Measurements from ENCODE around the gene CD209. TPM values are rescaled to one million over a fixed set of nuclear protein-coding genes. Genes with fewer than 3 reads are reported as not detected.

CD209 gene
- total and polyA plus RNA-seq, 2 of the 8 experiments (the other 6 are each of a cell fraction or from before 2014, with no cell fraction given) = 0.05 to 0.22 TPM

- Histone ChIP-seq H3K9me3 (ENCODE audit: insufficient read depth in 2 of 2, low read depth in 1 of 2, low read length in 1 of 2) (no peaks in the 10 kb centered on the region; a peak in 1 of 4 replicates), H4K20me1 (replicated peaks in 1 of 2; ENCODE audit: control insufficient read depth in 1 of 2, insufficient read depth in 2 of 2, low read length in 2 of 2) (no peaks in the 10 kb centered on the region), H4K8ac (ENCODE audit: extremely low read depth, insufficient read depth, low read length) (no peak overlapping the region), H3K36me3 (ENCODE audit: control insufficient read depth in 2 of 4, insufficient read depth in 4 of 4, low read length in 3 of 4) (no peaks in the 10 kb centered on the region), H3K27me3 (replicated peaks in 1 of 4; ENCODE audit: control insufficient read depth in 3 of 4, extremely low read depth in 1 of 4, insufficient read depth in 3 of 4, low read length in 3 of 4) (peaks cover 0 to 2% (median 0%) of the 10 kb centered on the region in 4 experiments; a peak in 1 of 7 replicates), H3K14ac (ENCODE audit: insufficient read length) (no peak overlapping the region), H2BK120ac (replicated peaks; ENCODE audit: low read depth, low read length) (no peak overlapping the region), H3K4ac (replicated peaks; ENCODE audit: insufficient read length, low read depth, low read length) (no peak overlapping the region), H3K23ac (ENCODE audit: insufficient read length) (no peak overlapping the region), H3K18ac (ENCODE audit: extremely low read depth, low read length) (no peak overlapping the region), H3K4me2 (ENCODE audit: insufficient read depth in 1 of 2, low read depth in 2 of 2, low read length in 2 of 2) (no peak overlapping the region), H3K9ac (replicated peaks in 1 of 4; ENCODE audit: extremely low read depth in 1 of 4, low read depth in 3 of 4, low read length in 3 of 4) (no peak overlapping the region), H3K56ac (replicated peaks; ENCODE audit: insufficient read length, low read depth, low read length) (no peak overlapping the region), H4K5ac (ENCODE audit: insufficient read length, low read depth, low read length) (no peak overlapping the region), H3K4me3 (ENCODE audit: extremely low read depth in 1 of 4, insufficient read depth in 2 of 4, low read depth in 3 of 4, low read length in 4 of 4) (no peak overlapping the region), H3K27ac (ENCODE audit: low read depth, low read length) (no peak overlapping the region), H2AK5ac (ENCODE audit: low read depth, low read length) (no peak overlapping the region), H2BK12ac (ENCODE audit: low read depth, low read length) (no peak overlapping the region), H4K91ac (replicated peaks; ENCODE audit: insufficient read length, low read length) (no peak overlapping the region), H3K23me2 (ENCODE audit: low read depth, low read length) (no peaks in the 10 kb centered on the region), H3K4me1 (replicated peaks in 1 of 4; ENCODE audit: control insufficient read depth in 3 of 4, insufficient read depth in 4 of 4, low read length in 3 of 4) (peaks cover 1 to 7% (median 4%) of the 10 kb centered on the region in 4 experiments; a peak in 6 of 7 replicates), H2BK20ac (ENCODE audit: low read length) (no peak overlapping the region), H2AFZ (ENCODE audit: low read length) (no peak overlapping the region), H3K79me1 (ENCODE audit: low read depth, low read length) (no peaks in the 10 kb centered on the region), H2BK15ac (ENCODE audit: low read length) (no peak overlapping the region), H3K79me2 (ENCODE audit: control insufficient read depth in 1 of 2, insufficient read depth in 2 of 2, low read length in 2 of 2) (no peaks in the 10 kb centered on the region), H2BK5ac (ENCODE audit: low read depth, low read length) (no peak overlapping the region)
- WGBS, 2 experiments (ENCODE audit: extremely low coverage in 1 of 2, insufficient coverage in 1 of 2, insufficient read length in 1 of 2, insufficient replicate concordance in 2 of 2, low coverage in 1 of 2, low lambda C conversion rate in 2 of 2, missing lambda C conversion rate in 1 of 2) = 91% methylated on average over 2 of the region's 2 CpGs; no CpG with 5 or more reads in 1 of the 2 experiments
- ChIA-PET POLR2A (ENCODE audit: partially characterized antibody) (no interaction called here), CTCF (ENCODE audit: partially characterized antibody) (interaction anchor here (1.0 to 1.3 kb wide), 2 partner anchors 41 to 62 kb away, joined by 3 to 5 read pairs; partner anchors contain the start of gene TRAPPC5)
- DNase-seq (ENCODE audit: low read depth in 1 of 2, low spot score in 2 of 2) (no peak), FAIRE-seq (no peak)
- TF ChIP-seq EZH2 (IDR thresholded peaks at IDR 0.05; ENCODE audit: low read depth, low read length, severe bottlenecking) (no peak), TEAD4 (IDR thresholded peaks at IDR 0.05; ENCODE audit: low read depth, low read length) (no peak), BCL11A (IDR thresholded peaks at IDR 0.05; ENCODE audit: low read depth in 2 of 2, low read length in 2 of 2) (no peak), ZNF274 (IDR thresholded peaks at IDR 0.05; ENCODE audit: borderline replicate concordance, extremely low read depth, low read length) (no peak), TCF12 (IDR thresholded peaks at IDR 0.05; ENCODE audit: low read depth, low read length) (no peak), TAF1 (IDR thresholded peaks at IDR 0.05; ENCODE audit: low read depth, low read length) (no peak), SUZ12 (IDR thresholded peaks at IDR 0.05; ENCODE audit: low read length) (no peak), HDAC6 (IDR thresholded peaks at IDR 0.05; ENCODE audit: low read depth, low read length) (no peak), ATF3 (IDR thresholded peaks at IDR 0.05; ENCODE audit: insufficient read depth, low read depth, low read length) (no peak), SP2 (IDR thresholded peaks at IDR 0.05; ENCODE audit: low read length) (no peak), NRF1 (IDR thresholded peaks at IDR 0.05; ENCODE audit: low read depth, low read length) (no peak), KDM4A (IDR thresholded peaks at IDR 0.05; ENCODE audit: low read depth, low read length, severe bottlenecking) (no peak)
- TF ChIP-seq, protein P1, sequence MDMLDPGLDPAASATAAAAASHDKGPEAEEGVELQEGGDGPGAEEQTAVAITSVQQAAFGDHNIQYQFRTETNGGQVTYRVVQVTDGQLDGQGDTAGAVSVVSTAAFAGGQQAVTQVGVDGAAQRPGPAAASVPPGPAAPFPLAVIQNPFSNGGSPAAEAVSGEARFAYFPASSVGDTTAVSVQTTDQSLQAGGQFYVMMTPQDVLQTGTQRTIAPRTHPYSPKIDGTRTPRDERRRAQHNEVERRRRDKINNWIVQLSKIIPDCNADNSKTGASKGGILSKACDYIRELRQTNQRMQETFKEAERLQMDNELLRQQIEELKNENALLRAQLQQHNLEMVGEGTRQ (IDR thresholded peaks at IDR 0.05; ENCODE audit: low read length) = no peak
These were observed 4.8 kb downstream of the CD209 start for GRCh38 chr19:7742575-7742974.

Measured in H1 (cell line).